CD14-positive monocyte (primary cell): ENCODE results near the gene MEX3A. TPM values are rescaled to one million over a fixed set of nuclear protein-coding genes. Genes with fewer than 3 reads are reported as not detected.

Source experiments
- DNase-seq, 3 donors: peaks; one replicate each; pipeline ENCODE4 v3.0.0-alpha.2; 2011 to 2022
- H2AFZ ChIP-seq: 2 replicates; pipeline ENCODE4 v1.6.0; 2012; ENCODE audit warnings: mild to moderate bottlenecking, low read depth, low read length, inconsistent platforms; ENCODE audit not compliant: insufficient read depth, poor library complexity, severe bottlenecking
- H3K27ac ChIP-seq, 2 donors: 1 replicate in 1 of 2; 2 replicates in 1 of 2; pipeline ENCODE4 v1.5.1; 2012 to 2013; ENCODE audit warnings: low read length in 2 of 2, control low read depth in 1 of 2, inconsistent platforms in 1 of 2, low read depth in 1 of 2, mild to moderate bottlenecking in 1 of 2
- H3K27me3 ChIP-seq, 2 donors: one replicate each; pipeline versions ENCODE4 v1.6.0 to v1.6.1; 2011 to 2013; ENCODE audit warnings: low read length in 2 of 2; ENCODE audit not compliant: control insufficient read depth in 2 of 2, insufficient read depth in 2 of 2
- H3K36me3 ChIP-seq, 2 donors: replicated peaks in 1 of 2; 1 replicate in 1 of 2; 2 replicates in 1 of 2; pipeline versions ENCODE4 v1.5.1 to v1.6.1; 2012 to 2013; ENCODE audit warnings: low read length in 2 of 2, control low read depth in 1 of 2, inconsistent platforms in 1 of 2, mild to moderate bottlenecking in 1 of 2; ENCODE audit not compliant: insufficient read depth in 2 of 2, control insufficient read depth in 1 of 2
- H3K4me1 ChIP-seq, 2 donors: 1 replicate in 1 of 2; 2 replicates in 1 of 2; pipeline versions ENCODE4 v1.5.1 to v1.6.1; 2012 to 2013; ENCODE audit warnings: low read length in 2 of 2, control low read depth in 1 of 2, inconsistent platforms in 1 of 2, mild to moderate bottlenecking in 1 of 2, moderate library complexity in 1 of 2; ENCODE audit not compliant: insufficient read depth in 2 of 2, control insufficient read depth in 1 of 2
- H3K4me2 ChIP-seq: replicated peaks from 2 replicates; pipeline ENCODE3; 2012; ENCODE audit warnings: low read length, moderate library complexity, mild to moderate bottlenecking; ENCODE audit not compliant: poor library complexity, severe bottlenecking; ENCODE audit errors: extremely low read depth
- H3K4me3 ChIP-seq, 3 experiments: fragments of 200-600 bp in 1 of 3; sonication (generic) in 1 of 3; replicated peaks in 1 of 3; 1 replicate in 2 of 3; 2 replicates in 1 of 3; pipeline ENCODE4 v1.5.1; 2011 to 2013; ENCODE audit warnings: low read length in 3 of 3, mild to moderate bottlenecking in 3 of 3, control low read depth in 2 of 3, low read depth in 2 of 3, inconsistent platforms in 1 of 3, moderate library complexity in 1 of 3
- H3K79me2 ChIP-seq: 2 replicates; pipeline ENCODE4 v1.6.0; 2012; ENCODE audit warnings: mild to moderate bottlenecking, control low read depth, inconsistent platforms, low read length, moderate library complexity; ENCODE audit not compliant: insufficient read depth
- H3K9ac ChIP-seq: 2 replicates; pipeline ENCODE4 v1.6.0; 2017; ENCODE audit warnings: low read length, mild to moderate bottlenecking; ENCODE audit not compliant: insufficient read depth, poor library complexity, severe bottlenecking
- H3K9me3 ChIP-seq, 2 donors: replicated peaks in 1 of 2; 1 replicate in 1 of 2; 2 replicates in 1 of 2; pipeline versions ENCODE4 v1.5.1 to v1.6.1; 2012 to 2013; ENCODE audit warnings: low read length in 2 of 2, control low read depth in 1 of 2; ENCODE audit not compliant: control insufficient read depth in 1 of 2, insufficient read depth in 1 of 2
- H4K20me1 ChIP-seq: 2 replicates; pipeline ENCODE4 v1.6.0; 2012; ENCODE audit warnings: mild to moderate bottlenecking, low read length, control low read depth, moderate library complexity; ENCODE audit not compliant: insufficient read depth
- H3K27ac Mint-ChIP-seq, 7 donors: one replicate each; pipeline ENCODE4 v1.8.0; 2020; ENCODE audit warnings: mild to moderate bottlenecking in 7 of 7, mixed read lengths in 7 of 7, moderate library complexity in 6 of 7, inconsistent platforms in 2 of 7
- H3K27me3 Mint-ChIP-seq, 3 donors: one replicate each; pipeline ENCODE4 v1.8.0; 2021 to 2022; ENCODE audit warnings: low read depth in 3 of 3, mild to moderate bottlenecking in 3 of 3, mixed read lengths in 3 of 3, moderate library complexity in 3 of 3, inconsistent platforms in 1 of 3
- H3K36me3 Mint-ChIP-seq, 2 donors: one replicate each; pipeline ENCODE4 v1.8.0; 2020; ENCODE audit warnings: mixed read lengths in 2 of 2, inconsistent platforms in 1 of 2, mild to moderate bottlenecking in 1 of 2
- H3K4me1 Mint-ChIP-seq: one replicate; pipeline ENCODE4 v1.8.0; 2020; ENCODE audit warnings: mild to moderate bottlenecking, mixed read lengths
- H3K4me3 Mint-ChIP-seq, 2 donors: one replicate each; pipeline ENCODE4 v1.8.0; 2020; ENCODE audit warnings: mild to moderate bottlenecking in 2 of 2, mixed read lengths in 2 of 2, moderate library complexity in 1 of 2
- H3K9me3 Mint-ChIP-seq, 7 donors: one replicate each; pipeline ENCODE4 v1.8.0; 2020 to 2022; ENCODE audit warnings: mixed read lengths in 7 of 7, mild to moderate bottlenecking in 6 of 7, moderate library complexity in 6 of 7, inconsistent platforms in 2 of 7
- WGBS: methylation state at CpG from one replicate; pipeline ENCODE4 v1.1.5; 2013; ENCODE audit warnings: missing lambda C conversion rate; ENCODE audit not compliant: insufficient coverage; 5-methylcytosine and 5-hydroxymethylcytosine counted together
- intact Hi-C, 2 donors: fragments of 100-400 bp; cut with micrococcal nuclease; formaldehyde crosslinking; loops; one replicate each; pipeline versions ENCODE4 v1.15.0 to v1.15.1; 2023
- polyA plus RNA-seq, 3 donors: library from polyadenylated mRNA; depleted of rRNA in 1 of 3; unstranded in 2 of 3; stranded (reverse) in 1 of 3; fragments of 300-500 nt in 2 of 3; fragments of >200 nt in 1 of 3; fragmentation: Illumina TruSeq in 2 of 3; gene quantifications; 1 replicate in 2 of 3; 2 replicates in 1 of 3; pipeline ENCODE4 v1.2.3, GENCODE V29; 2012 to 2021
- TF ChIP-seq, protein P1 (sequence below): fragments of 200-600 bp; IDR thresholded peaks from one replicate; pipeline ENCODE4 v1.8.0; 2022; ENCODE audit warnings: antibody characterized with exemption, mild to moderate bottlenecking

The MEX3A gene
- polyA plus RNA-seq, 3 donors = not detected

DNA sequence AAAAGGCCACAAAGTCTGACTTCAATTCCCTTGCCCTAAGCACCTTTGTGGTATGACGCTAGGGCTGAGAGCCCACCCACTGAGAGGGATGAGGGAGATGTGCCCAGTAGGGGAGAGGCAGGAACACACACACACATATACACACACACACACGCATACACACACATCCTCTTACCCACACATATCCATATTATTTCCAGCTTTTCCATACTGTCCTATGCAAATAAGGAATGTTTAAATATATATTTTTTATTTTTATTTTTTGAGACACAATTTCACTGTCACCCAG is 18.3 kb downstream of the MEX3A start:
- Mint-ChIP-seq H3K27me3 (peaks cover 3 to 7% (median 4%) of the 10 kb centered on the region in 3 donors), H3K9me3 (no peaks in the 10 kb centered on the region), H3K4me3 (no peak overlapping the region), H3K27ac (no peak overlapping the region), H3K4me1 (peaks cover 4% of the 10 kb centered on the region), H3K36me3 (peaks cover 0 to 3% of the 10 kb centered on the region in 2 donors)
- Histone ChIP-seq H3K9me3 (no peaks in the 10 kb centered on the region), H2AFZ (no peak overlapping the region), H3K4me1 (no peaks in the 10 kb centered on the region), H3K27me3 (no peaks in the 10 kb centered on the region), H3K27ac (no peak overlapping the region), H3K4me2 (no peak overlapping the region), H3K9ac (no peak overlapping the region), H4K20me1 (no peaks in the 10 kb centered on the region), H3K79me2 (no peaks in the 10 kb centered on the region), H3K4me3 (no peak overlapping the region), H3K36me3 (no peaks in the 10 kb centered on the region)
- TF ChIP-seq, protein P1, sequence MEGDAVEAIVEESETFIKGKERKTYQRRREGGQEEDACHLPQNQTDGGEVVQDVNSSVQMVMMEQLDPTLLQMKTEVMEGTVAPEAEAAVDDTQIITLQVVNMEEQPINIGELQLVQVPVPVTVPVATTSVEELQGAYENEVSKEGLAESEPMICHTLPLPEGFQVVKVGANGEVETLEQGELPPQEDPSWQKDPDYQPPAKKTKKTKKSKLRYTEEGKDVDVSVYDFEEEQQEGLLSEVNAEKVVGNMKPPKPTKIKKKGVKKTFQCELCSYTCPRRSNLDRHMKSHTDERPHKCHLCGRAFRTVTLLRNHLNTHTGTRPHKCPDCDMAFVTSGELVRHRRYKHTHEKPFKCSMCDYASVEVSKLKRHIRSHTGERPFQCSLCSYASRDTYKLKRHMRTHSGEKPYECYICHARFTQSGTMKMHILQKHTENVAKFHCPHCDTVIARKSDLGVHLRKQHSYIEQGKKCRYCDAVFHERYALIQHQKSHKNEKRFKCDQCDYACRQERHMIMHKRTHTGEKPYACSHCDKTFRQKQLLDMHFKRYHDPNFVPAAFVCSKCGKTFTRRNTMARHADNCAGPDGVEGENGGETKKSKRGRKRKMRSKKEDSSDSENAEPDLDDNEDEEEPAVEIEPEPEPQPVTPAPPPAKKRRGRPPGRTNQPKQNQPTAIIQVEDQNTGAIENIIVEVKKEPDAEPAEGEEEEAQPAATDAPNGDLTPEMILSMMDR = no peak
- no CpG with 5 or more reads among the region's 2 CpGs for WGBS
- intact Hi-C loops = loop anchor here in 1 of 2 donors (10.0 kb wide), 1 partner anchor 59 kb away; no protein-coding TSS in a partner anchor
- DNase-seq = no peak

DNA sequence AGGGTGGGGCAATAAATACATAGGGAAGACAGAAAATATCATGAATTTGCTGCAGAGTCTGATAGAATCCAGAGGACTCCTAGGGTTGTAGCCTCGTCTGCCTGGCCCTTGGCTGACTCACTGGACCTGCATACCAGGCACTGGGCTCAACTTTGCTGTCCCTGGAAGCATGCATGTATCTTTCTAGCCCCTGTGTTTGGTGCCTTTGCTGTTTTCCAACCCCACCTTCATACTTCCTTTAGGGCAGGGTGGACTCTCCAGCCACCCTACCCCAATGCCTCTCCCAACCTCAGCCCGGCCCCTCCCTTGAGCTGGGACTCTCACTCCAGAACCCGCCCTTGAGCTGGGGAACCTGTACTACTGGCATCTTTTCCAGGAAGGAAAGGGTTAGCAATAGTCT is 20.1 kb downstream of the MEX3A start:
- H3K27ac ChIP-seq = no peak overlapping the region
- peaks cover 6% of the 10 kb centered on the region for H4K20me1 ChIP-seq
- H3K36me3 ChIP-seq = peaks cover 10 to 14% of the 10 kb centered on the region in 2 donors
- no peak overlapping the region for H3K9ac ChIP-seq
- H3K4me3 Mint-ChIP-seq = no peak overlapping the region
- no peaks in the 10 kb centered on the region for H3K9me3 ChIP-seq
- H3K27ac Mint-ChIP-seq = no peak overlapping the region
- TF ChIP-seq, protein P1 = no peak
- no peaks in the 10 kb centered on the region for H3K79me2 ChIP-seq
- H3K36me3 Mint-ChIP-seq = peaks cover 14 to 20% of the 10 kb centered on the region in 2 donors
- DNase-seq = no peak
- intact Hi-C loops = loop anchor here in 1 of 2 donors (10.0 kb wide), 1 partner anchor 57 kb away; no protein-coding TSS in a partner anchor
- no peak overlapping the region for H3K4me2 ChIP-seq
- H3K27me3 ChIP-seq = no peaks in the 10 kb centered on the region
- no peaks in the 10 kb centered on the region for H3K4me1 ChIP-seq
- peaks cover 4% of the 10 kb centered on the region for H3K4me1 Mint-ChIP-seq
- H3K4me3 ChIP-seq = no peak overlapping the region
- no peak overlapping the region for H2AFZ ChIP-seq
- WGBS = 88% methylated on average over 1 of the region's 3 CpGs
- H3K9me3 Mint-ChIP-seq = peaks cover 0 to 2% (median 0%) of the 10 kb centered on the region in 7 donors
- H3K27me3 Mint-ChIP-seq = peaks cover 3% of the 10 kb centered on the region in 3 donors
